IMR-90 (cell line): ENCODE measurements around the gene CDHR1. TPM values are rescaled to one million over a fixed set of nuclear protein-coding genes. Genes with fewer than 3 reads are reported as not detected.

Source experiments
- ATAC-seq: fragments of 200-7000 bp; cut with Tn5 transposase; 2 replicates; pipeline ENCODE4 v1.9.1; 2020; ENCODE audit warnings: low read depth, mild to moderate bottlenecking, moderate library complexity
- BruUV-seq: library from RNA; stranded (reverse); fragments of 400-500 nt; replicated peaks from 2 replicates; lab custom pipeline; 2021; lab: Mats Ljungman, UMichigan
- CTCF ChIA-PET: fragments of 300-600 bp; formaldehyde crosslinking; extraction: SDS; loops from one replicate; lab custom pipeline; 2021; ENCODE audit warnings: antibody characterized with exemption; lab: Yijun Ruan, JAX
- POLR2A ChIA-PET: fragments of 300-600 bp; sonication (Branson Sonifier 250); formaldehyde crosslinking; loops from one replicate; lab custom pipeline; 2022; ENCODE audit warnings: antibody characterized with exemption; ENCODE audit not compliant: unreplicated experiment; lab: Charles Lee
- DNase-seq: peaks from one replicate; pipeline ENCODE4 v3.0.0; 2013
- H2AFZ ChIP-seq: replicated peaks from 2 replicates; pipeline ENCODE3; 2013; ENCODE audit warnings: low read length, mild to moderate bottlenecking; ENCODE audit not compliant: poor library complexity
- H2AK5ac ChIP-seq: 2 replicates; pipeline ENCODE4 v1.6.1; 2013; ENCODE audit warnings: low read depth, low read length, inconsistent platforms
- H2AK9ac ChIP-seq: replicated peaks from 2 replicates; pipeline ENCODE3; 2013; ENCODE audit warnings: mild to moderate bottlenecking, low read depth, low read length, moderate library complexity; ENCODE audit not compliant: poor library complexity
- H2BK120ac ChIP-seq: 2 replicates; pipeline ENCODE4 v1.6.1; 2013; ENCODE audit warnings: low read depth, low read length, inconsistent platforms
- H2BK15ac ChIP-seq: 3 replicates; pipeline ENCODE4 v1.6.1; 2013; ENCODE audit warnings: low read depth, low read length, inconsistent platforms
- H2BK20ac ChIP-seq: 2 replicates; pipeline ENCODE4 v1.6.1; 2013; ENCODE audit warnings: low read depth, mild to moderate bottlenecking, inconsistent platforms, low read length, moderate library complexity
- H2BK5ac ChIP-seq: 2 replicates; pipeline ENCODE4 v1.6.1; 2013; ENCODE audit warnings: mild to moderate bottlenecking, low read depth, low read length, inconsistent platforms; ENCODE audit not compliant: poor library complexity, severe bottlenecking
- H3K14ac ChIP-seq: replicated peaks from 2 replicates; pipeline ENCODE4 v1.6.1; 2013; ENCODE audit warnings: low read depth, low read length, inconsistent platforms
- H3K18ac ChIP-seq: 2 replicates; pipeline ENCODE4 v1.6.1; 2013; ENCODE audit warnings: low read depth, low read length, control low read depth
- H3K23ac ChIP-seq: 2 replicates; pipeline ENCODE4 v1.6.1; 2013; ENCODE audit warnings: low read depth, low read length, inconsistent platforms
- H3K27ac ChIP-seq: 2 replicates; pipeline ENCODE4 v1.5.1; 2013; ENCODE audit warnings: mild to moderate bottlenecking, control low read depth, low read length; ENCODE audit not compliant: insufficient read depth
- H3K27me3 ChIP-seq: 2 replicates; pipeline ENCODE4 v1.6.1; 2013; ENCODE audit warnings: low read length; ENCODE audit not compliant: control insufficient read depth, insufficient read depth
- H3K36me3 ChIP-seq: 2 replicates; pipeline ENCODE4 v1.6.1; 2013; ENCODE audit warnings: low read length, mixed read lengths; ENCODE audit not compliant: control insufficient read depth, insufficient read depth
- H3K4ac ChIP-seq: 2 replicates; pipeline ENCODE4 v1.6.1; 2013; ENCODE audit warnings: low read depth, low read length, inconsistent platforms
- H3K4me1 ChIP-seq: 2 replicates; pipeline ENCODE4 v1.6.1; 2013; ENCODE audit warnings: low read length, mixed read lengths; ENCODE audit not compliant: control insufficient read depth, insufficient read depth
- H3K4me2 ChIP-seq: 2 replicates; pipeline ENCODE4 v1.6.1; 2013; ENCODE audit warnings: low read depth, mild to moderate bottlenecking, control low read depth, low read length, moderate library complexity
- H3K4me3 ChIP-seq: 2 replicates; pipeline ENCODE4 v1.5.1; 2013; ENCODE audit warnings: low read depth, mild to moderate bottlenecking, control low read depth, low read length, moderate library complexity; ENCODE audit not compliant: insufficient read depth
- H3K56ac ChIP-seq: 2 replicates; pipeline ENCODE4 v1.6.1; 2013; ENCODE audit warnings: low read length, inconsistent platforms; ENCODE audit not compliant: insufficient read depth; ENCODE audit errors: extremely low read depth
- H3K79me1 ChIP-seq, 2 experiments: 2 replicates each; pipeline ENCODE4 v1.6.1; 2013; ENCODE audit warnings: low read length in 2 of 2, inconsistent platforms in 1 of 2, low read depth in 1 of 2
- H3K9ac ChIP-seq: 2 replicates; pipeline ENCODE4 v1.6.1; 2013; ENCODE audit warnings: low read depth, low read length, control low read depth
- H3K9me1 ChIP-seq: 2 replicates; pipeline ENCODE4 v1.6.1; 2013; ENCODE audit warnings: low read length, inconsistent platforms; ENCODE audit not compliant: insufficient read depth
- H3K9me3 ChIP-seq: 2 replicates; pipeline ENCODE4 v1.6.1; 2013; ENCODE audit warnings: low read length; ENCODE audit not compliant: control insufficient read depth, insufficient read depth
- H4K20me1 ChIP-seq: 2 replicates; pipeline ENCODE4 v1.6.1; 2013; ENCODE audit warnings: low read length, inconsistent platforms; ENCODE audit not compliant: insufficient read depth
- H4K5ac ChIP-seq: 2 replicates; pipeline ENCODE4 v1.6.1; 2013; ENCODE audit warnings: mild to moderate bottlenecking, low read depth, low read length, control low read depth
- H4K8ac ChIP-seq, 2 experiments: 2 replicates each; pipeline ENCODE4 v1.6.1; 2013; ENCODE audit warnings: low read depth in 2 of 2, low read length in 2 of 2, control low read depth in 1 of 2, inconsistent platforms in 1 of 2
- H4K91ac ChIP-seq: 2 replicates; pipeline ENCODE4 v1.6.1; 2013; ENCODE audit warnings: low read depth, low read length, inconsistent platforms; ENCODE audit not compliant: insufficient read depth
- BHLHE40 ChIP-seq: fragments of 150-350 bp; IDR thresholded peaks from 2 replicates; pipeline ENCODE4 v1.6.1; 2016; ENCODE audit warnings: mild to moderate bottlenecking, low read depth, low read length
- ELK1 ChIP-seq: fragments of 150-350 bp; IDR thresholded peaks from 2 replicates; pipeline ENCODE4 v1.6.1; 2016; ENCODE audit warnings: low read depth, mild to moderate bottlenecking, low read length, moderate library complexity, borderline replicate concordance
- MAFK ChIP-seq: IDR thresholded peaks from 2 replicates; pipeline ENCODE4 v1.6.1; 2012; ENCODE audit warnings: low read depth, low read length, improper control_type of control experiment
- MAZ ChIP-seq: IDR thresholded peaks from 2 replicates; pipeline ENCODE4 v1.6.1; 2012; ENCODE audit warnings: low read depth, mild to moderate bottlenecking, low read length, improper control_type of control experiment, moderate library complexity, borderline replicate concordance
- MXI1 ChIP-seq: IDR thresholded peaks from 2 replicates; pipeline ENCODE4 v1.6.1; 2012; ENCODE audit warnings: low read depth, mild to moderate bottlenecking, low read length, moderate library complexity, borderline replicate concordance
- POLR2A ChIP-seq: IDR thresholded peaks from 2 replicates; pipeline ENCODE4 v1.6.1; 2012; ENCODE audit warnings: mild to moderate bottlenecking, low read depth, low read length
- RAD21 ChIP-seq: IDR thresholded peaks from 2 replicates; pipeline ENCODE4 v1.6.1; 2012; ENCODE audit warnings: low read length, improper control_type of control experiment
- RCOR1 ChIP-seq: IDR thresholded peaks from 2 replicates; pipeline ENCODE4 v1.6.1; 2012; ENCODE audit warnings: mild to moderate bottlenecking, low read length, improper control_type of control experiment; ENCODE audit not compliant: insufficient replicate concordance
- RFX5 ChIP-seq: IDR thresholded peaks from 2 replicates; pipeline ENCODE4 v1.8.0; 2012; ENCODE audit warnings: low read depth, mild to moderate bottlenecking, low read length, moderate library complexity
- SMC3 ChIP-seq: fragments of 150-350 bp; IDR thresholded peaks from 2 replicates; pipeline ENCODE4 v1.6.1; 2016; ENCODE audit warnings: low read depth, mild to moderate bottlenecking, antibody characterized with exemption, low read length, moderate library complexity
- WGBS, 2 experiments: methylation state at CpG; one replicate each; pipeline versions ENCODE4 v1.1.5 to v1.1.7; 2013; ENCODE audit warnings: missing lambda C conversion rate in 2 of 2; ENCODE audit not compliant: insufficient read length in 1 of 2; ENCODE audit errors: extremely low coverage in 2 of 2; 5-methylcytosine and 5-hydroxymethylcytosine counted together
- dilution Hi-C: fragments of 300-500 bp; cut with HindIII; formaldehyde crosslinking; loops from one replicate; pipeline ENCODE4 v1.14.3; 2018; ENCODE audit warnings: low sequenced_read_pairs; ENCODE audit not compliant: unreplicated experiment
- in situ Hi-C: fragments of 300-500 bp; cut with MboI; formaldehyde crosslinking; loops from 3 replicates; pipeline ENCODE4 v1.14.3; 2019; ENCODE audit warnings: low sequenced_read_pairs, inconsistent platforms, mixed read lengths
- intact Hi-C: fragments of 100-400 bp; cut with micrococcal nuclease; formaldehyde crosslinking; loops from 2 replicates; pipeline ENCODE4 v1.10.0; 2022
- polyA plus RNA-seq, 3 experiments: library from polyadenylated mRNA; depleted of rRNA; stranded (reverse); fragments of >200 nt; gene quantifications; 2 replicates each; pipeline ENCODE4 v1.2.3, GENCODE V29; 2012; ENCODE audit warnings: low replicate concordance in 1 of 3
- total RNA-seq: library from RNA; depleted of rRNA; stranded (reverse); fragments of >200 nt; gene quantifications from 2 replicates; pipeline ENCODE4 v1.2.3, GENCODE V29; 2012
- TF ChIP-seq, protein P1 (sequence below): conservative IDR thresholded peaks from 2 replicates; pipeline ENCODE4 v1.5.1; 2012; ENCODE audit warnings: mild to moderate bottlenecking, low read depth, low read length, improper control_type of control experiment
- TF ChIP-seq, protein P2 (sequence below): fragments of 150-350 bp; IDR thresholded peaks from 2 replicates; pipeline ENCODE4 v1.6.1; 2017; ENCODE audit warnings: mild to moderate bottlenecking, antibody characterized with exemption, low read length, low read depth

The CDHR1 gene
- total and polyA plus RNA-seq, 2 of the 4 experiments (the other 2 are of a cell fraction), result not detected

DNA sequence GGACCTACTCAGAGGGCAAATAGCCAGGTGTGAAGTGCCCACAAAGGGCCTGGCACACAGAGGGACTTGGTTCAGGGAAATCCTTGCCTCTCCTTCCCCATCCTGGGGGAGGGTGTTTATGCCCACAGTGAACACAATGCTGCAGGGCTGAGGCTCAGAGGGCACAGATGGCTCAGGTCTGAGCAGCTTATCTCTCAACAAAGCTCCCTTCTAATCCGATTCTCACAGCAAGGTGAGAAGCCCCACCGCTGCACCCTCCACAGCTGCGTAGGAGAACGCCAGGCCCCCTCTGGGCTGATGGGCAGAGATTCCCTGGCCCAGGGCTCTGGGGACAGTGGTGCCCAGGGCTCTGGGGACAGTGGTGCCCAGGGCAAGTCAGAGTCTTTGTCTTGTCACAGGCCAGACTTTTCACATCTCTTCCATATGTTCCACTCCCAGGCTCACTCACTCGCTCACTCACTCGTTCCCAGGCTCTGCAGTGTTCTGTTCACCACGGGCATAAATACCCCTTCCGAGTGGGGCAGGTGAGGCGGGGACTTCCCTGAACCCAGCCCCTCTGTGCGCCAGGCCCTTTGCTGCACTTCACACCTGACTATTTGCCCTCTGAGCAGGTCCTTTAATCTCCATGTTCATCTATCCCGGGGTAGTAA, 8.7 kb upstream of the CDHR1 start:
- dilution Hi-C loops, result no loop called here
- no peaks in the 10 kb centered on the region; the same call in 1 of the 2 replicates for H3K27me3 ChIP-seq
- DNase-seq, result no peak
- ChIA-PET POLR2A (no interaction called here), CTCF (no interaction called here)
- H3K56ac ChIP-seq, result no peak overlapping the region
- WGBS, 2 experiments, result 80% methylated on average over 1 of the region's 11 CpGs; no CpG with 5 or more reads in 1 of the 2 experiments
- in situ Hi-C loops, result no loop called here
- H2BK15ac ChIP-seq, result no peak overlapping the region
- no peak overlapping the region for H3K9ac ChIP-seq
- no peak overlapping the region for H4K5ac ChIP-seq
- intact Hi-C loops, result no loop called here
- H4K91ac ChIP-seq, result no peak overlapping the region
- H3K23ac ChIP-seq, result no peak overlapping the region
- no peak overlapping the region for H3K4me2 ChIP-seq
- no peaks in the 10 kb centered on the region for H3K4me1 ChIP-seq
- H3K9me1 ChIP-seq, result peaks cover 8% of the 10 kb centered on the region
- no peak for ATAC-seq
- no peaks in the 10 kb centered on the region for H3K79me1 ChIP-seq
- no peak overlapping the region for H3K4ac ChIP-seq
- no peak overlapping the region for H3K4me3 ChIP-seq
- H4K8ac ChIP-seq, result no peak overlapping the region
- H2BK120ac ChIP-seq, result no peak overlapping the region
- no peak overlapping the region for H3K27ac ChIP-seq
- H2BK20ac ChIP-seq, result no peak overlapping the region
- H3K36me3 ChIP-seq, result no peaks in the 10 kb centered on the region
- no peak overlapping the region for H2BK5ac ChIP-seq
- H3K18ac ChIP-seq, result no peak overlapping the region
- no peak overlapping the region for H2AFZ ChIP-seq
- no peaks in the 10 kb centered on the region for H3K9me3 ChIP-seq
- H3K14ac ChIP-seq, result no peak overlapping the region
- no peaks in the 10 kb centered on the region for H4K20me1 ChIP-seq
- no TSS peak for BruUV-seq
- no peak overlapping the region for H2AK9ac ChIP-seq
- no peak overlapping the region for H2AK5ac ChIP-seq
- TF ChIP-seq MAFK, result no peak
- no peak for TF ChIP-seq ELK1
- no peak for TF ChIP-seq RFX5
- TF ChIP-seq MAZ, result no peak
- TF ChIP-seq POLR2A, result no peak
- TF ChIP-seq SMC3, result no peak
- TF ChIP-seq RAD21, result no peak
- TF ChIP-seq MXI1, result no peak
- TF ChIP-seq, protein P1, sequence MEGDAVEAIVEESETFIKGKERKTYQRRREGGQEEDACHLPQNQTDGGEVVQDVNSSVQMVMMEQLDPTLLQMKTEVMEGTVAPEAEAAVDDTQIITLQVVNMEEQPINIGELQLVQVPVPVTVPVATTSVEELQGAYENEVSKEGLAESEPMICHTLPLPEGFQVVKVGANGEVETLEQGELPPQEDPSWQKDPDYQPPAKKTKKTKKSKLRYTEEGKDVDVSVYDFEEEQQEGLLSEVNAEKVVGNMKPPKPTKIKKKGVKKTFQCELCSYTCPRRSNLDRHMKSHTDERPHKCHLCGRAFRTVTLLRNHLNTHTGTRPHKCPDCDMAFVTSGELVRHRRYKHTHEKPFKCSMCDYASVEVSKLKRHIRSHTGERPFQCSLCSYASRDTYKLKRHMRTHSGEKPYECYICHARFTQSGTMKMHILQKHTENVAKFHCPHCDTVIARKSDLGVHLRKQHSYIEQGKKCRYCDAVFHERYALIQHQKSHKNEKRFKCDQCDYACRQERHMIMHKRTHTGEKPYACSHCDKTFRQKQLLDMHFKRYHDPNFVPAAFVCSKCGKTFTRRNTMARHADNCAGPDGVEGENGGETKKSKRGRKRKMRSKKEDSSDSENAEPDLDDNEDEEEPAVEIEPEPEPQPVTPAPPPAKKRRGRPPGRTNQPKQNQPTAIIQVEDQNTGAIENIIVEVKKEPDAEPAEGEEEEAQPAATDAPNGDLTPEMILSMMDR, result no peak
- TF ChIP-seq RCOR1, result no peak
- TF ChIP-seq, protein P2, sequence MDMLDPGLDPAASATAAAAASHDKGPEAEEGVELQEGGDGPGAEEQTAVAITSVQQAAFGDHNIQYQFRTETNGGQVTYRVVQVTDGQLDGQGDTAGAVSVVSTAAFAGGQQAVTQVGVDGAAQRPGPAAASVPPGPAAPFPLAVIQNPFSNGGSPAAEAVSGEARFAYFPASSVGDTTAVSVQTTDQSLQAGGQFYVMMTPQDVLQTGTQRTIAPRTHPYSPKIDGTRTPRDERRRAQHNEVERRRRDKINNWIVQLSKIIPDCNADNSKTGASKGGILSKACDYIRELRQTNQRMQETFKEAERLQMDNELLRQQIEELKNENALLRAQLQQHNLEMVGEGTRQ, result no peak
- no peak for TF ChIP-seq BHLHE40
